HG03460 (cell line): ENCODE data around the gene MRPS9.

Experiments
- ATAC-seq: cut with Tn5 transposase; IDR thresholded peaks from one replicate; pipeline ENCODE4 v1.9.1; 2021; ENCODE audit not compliant: unreplicated experiment

Gene MRPS9

GRCh38 chr2:105037572-105038382 is at the start of gene MRPS9:
MRPS9 (plus strand) TSS chr2:105038069; CDS start chr2:105038093, 24 bp downstream.
- ATAC-seq: peak; percentile 99

- ATAC-seq: no peak
These were observed 32.5 kb upstream of the MRPS9 start for GRCh38 chr2:105005181-105005951.

- ATAC-seq: no peak
These were observed 30.5 kb upstream of the MRPS9 start for GRCh38 chr2:105007367-105007766.

GRCh38 chr2:105032476-105032875 is 5.4 kb upstream of the MRPS9 start:
- ATAC-seq: no peak

- no peak for ATAC-seq
These were observed 3.7 kb upstream of the MRPS9 start for GRCh38 chr2:105034170-105034569.

- ATAC-seq: no peak
These were observed 653 bp downstream of the MRPS9 start for GRCh38 chr2:105038383-105039061.

- no peak for ATAC-seq
These were observed 1.7 kb downstream of the MRPS9 start for GRCh38 chr2:105039559-105039958.

- no peak for ATAC-seq
These were observed 4.3 kb downstream of the MRPS9 start for GRCh38 chr2:105042189-105042588.

- no peak for ATAC-seq
These were observed 14.9 kb downstream of the MRPS9 start for GRCh38 chr2:105052773-105053172.

- no peak for ATAC-seq
These were observed 17.7 kb downstream of the MRPS9 start for GRCh38 chr2:105055613-105056012.

- no peak for ATAC-seq
These were observed 18.4 kb downstream of the MRPS9 start for GRCh38 chr2:105056245-105056644.

- no peak for ATAC-seq
These were observed 19.1 kb downstream of the MRPS9 start for GRCh38 chr2:105057005-105057404.

- no peak for ATAC-seq
These were observed 23.7 kb downstream of the MRPS9 start for GRCh38 chr2:105061560-105061959.

- no peak for ATAC-seq
These were observed 24.3 kb downstream of the MRPS9 start for GRCh38 chr2:105062158-105062557.

- ATAC-seq: no peak
These were observed 30.5 kb downstream of the MRPS9 start for GRCh38 chr2:105068387-105068786.

GRCh38 chr2:105068875-105069274 is 31.0 kb downstream of the MRPS9 start:
- no peak for ATAC-seq

- ATAC-seq: no peak
These were observed 32.4 kb downstream of the MRPS9 start for GRCh38 chr2:105070010-105070865.

GRCh38 chr2:105071379-105071778 is 33.5 kb downstream of the MRPS9 start:
- ATAC-seq: no peak

- peak; percentile 96 for ATAC-seq
These were observed 34.2 kb downstream of the MRPS9 start for GRCh38 chr2:105072039-105072438.

GRCh38 chr2:105073591-105073990 is 35.7 kb downstream of the MRPS9 start:
- no peak for ATAC-seq

GRCh38 chr2:105076121-105076520 is 38.3 kb downstream of the MRPS9 start:
- no peak for ATAC-seq
